Lower leg skin (tissue), 4 donors: ENCODE results near the gene GPR141. TPM values are rescaled to one million over a fixed set of nuclear protein-coding genes. Genes with fewer than 3 reads are reported as not detected.

ENCODE experiments used
- DNase-seq, 2 donors: peaks; one replicate each; pipeline ENCODE4 v3.0.0-alpha.2; 2019; ENCODE audit warnings: low spot score in 2 of 2
- H3K4me3 ChIP-seq: fragments of 200-600 bp; sonication (generic); 2 replicates; pipeline ENCODE4 v1.5.1; 2017; ENCODE audit warnings: mild to moderate bottlenecking, low read depth; ENCODE audit not compliant: poor library complexity, severe bottlenecking
- CTCF ChIP-seq, 3 donors: fragments of 450-650 bp; IDR thresholded peaks; one replicate each; pipeline ENCODE4 v1.5.1; 2016; ENCODE audit warnings: antibody characterized with exemption in 3 of 3, mild to moderate bottlenecking in 3 of 3, moderate library complexity in 2 of 3
- POLR2A ChIP-seq, 2 donors: fragments of 450-650 bp; IDR thresholded peaks; one replicate each; pipeline ENCODE4 v1.6.1; 2016 to 2017; ENCODE audit warnings: antibody characterized with exemption in 2 of 2, mild to moderate bottlenecking in 1 of 2, moderate library complexity in 1 of 2
- WGBS, 2 donors: methylation state at CpG; one replicate each; pipeline ENCODE4 v1.1.5; 2018; 5-methylcytosine and 5-hydroxymethylcytosine counted together
- intact Hi-C: fragments of 100-400 bp; cut with DNase I; formaldehyde crosslinking; loops from one replicate; pipeline ENCODE4 v1.15.0; 2023; ENCODE audit warnings: low total_unique reads
- total RNA-seq, 4 donors: library from RNA; depleted of rRNA; stranded (reverse); fragments of >200 nt; gene quantifications; one replicate each; pipeline ENCODE4 v1.1.0, GENCODE V29; 2016

Gene GPR141
- total RNA-seq, 4 donors from 2014 or later, result 0.39 to 1.6 (median 0.49) TPM; not detected in 1

GRCh38 chr7:37771801-37772200, 88.2 kb downstream of the GPR141 start:
- 62 to 63% methylated on average over 1 of the region's 1 CpG for WGBS, 2 donors
- H3K4me3 ChIP-seq, result no peak overlapping the region
- intact Hi-C loops, result no loop called here

GRCh38 chr7:37775921-37776320, 92.4 kb downstream of the GPR141 start:
- TF ChIP-seq CTCF (IDR thresholded peaks at IDR 0.05) (no peak), POLR2A (IDR thresholded peaks at IDR 0.05) (no peak)
- DNase-seq, result no peak
- intact Hi-C loops, result no loop called here
- no peak overlapping the region for H3K4me3 ChIP-seq
- WGBS, 2 donors, result 72 to 76% methylated on average over 3 of the region's 3 CpGs

More at GRCh38 chr7:37771801-37772200, 88.2 kb downstream of the GPR141 start:
- TF ChIP-seq CTCF (IDR thresholded peaks at IDR 0.05) (no peak), POLR2A (IDR thresholded peaks at IDR 0.05) (no peak)
- DNase-seq, result no peak

GRCh38 chr7:37781156-37781555, 97.6 kb downstream of the GPR141 start:
- intact Hi-C loops, result no loop called here
- no peak for DNase-seq
- WGBS, 2 donors, result 76 to 89% methylated on average over 2 of the region's 2 CpGs
- no peak overlapping the region for H3K4me3 ChIP-seq
- TF ChIP-seq CTCF (IDR thresholded peaks at IDR 0.05) (no peak), POLR2A (IDR thresholded peaks at IDR 0.05) (no peak)

- intact Hi-C loops, result no loop called here
- peak in 1 of 2 donors; percentile 48 for DNase-seq
- TF ChIP-seq POLR2A (IDR thresholded peaks at IDR 0.05), result no peak
- TF ChIP-seq CTCF (IDR thresholded peaks at IDR 0.05), result no peak
- H3K4me3 ChIP-seq, result no peak overlapping the region
These were observed 98.6 kb downstream of the GPR141 start for GRCh38 chr7:37782166-37782565.

GRCh38 chr7:37784015-37784414, 100.4 kb downstream of the GPR141 start:
- WGBS, 2 donors, result 52 to 59% methylated on average over 3 of the region's 3 CpGs
- no peak for DNase-seq
- TF ChIP-seq POLR2A (IDR thresholded peaks at IDR 0.05), result no peak
- no peak for TF ChIP-seq CTCF (IDR thresholded peaks at IDR 0.05)
- H3K4me3 ChIP-seq, result no peak overlapping the region
- intact Hi-C loops, result no loop called here
